H9 (cell line): ENCODE measurements around the gene DLEC1. TPM values are rescaled to one million over a fixed set of nuclear protein-coding genes. Genes with fewer than 3 reads are reported as not detected.

Experiments
- DNase-seq: peaks from one replicate; pipeline ENCODE4 v3.0.0-alpha.2; 2017
- H2AFZ ChIP-seq: one replicate; pipeline ENCODE4 v1.6.1; 2013; ENCODE audit warnings: mild to moderate bottlenecking, low read length, control low read depth, moderate library complexity
- H2AK5ac ChIP-seq: 2 replicates; pipeline ENCODE4 v1.6.1; 2013; ENCODE audit warnings: low read length, control low read depth, mixed read lengths; ENCODE audit not compliant: insufficient read length
- H2BK120ac ChIP-seq: one replicate; pipeline ENCODE4 v1.6.1; 2013; ENCODE audit warnings: low read depth, mild to moderate bottlenecking, low read length, control low read depth, inconsistent platforms; ENCODE audit not compliant: poor library complexity, severe bottlenecking
- H2BK12ac ChIP-seq: 2 replicates; pipeline ENCODE4 v1.6.1; 2013; ENCODE audit warnings: low read length, control low read depth, mixed read lengths, low read depth; ENCODE audit not compliant: insufficient read length
- H2BK15ac ChIP-seq: 2 replicates; pipeline ENCODE4 v1.6.1; 2013; ENCODE audit warnings: low read depth, low read length, control low read depth
- H2BK20ac ChIP-seq: one replicate; pipeline ENCODE4 v1.6.1; 2013; ENCODE audit warnings: low read depth, mild to moderate bottlenecking, low read length, control low read depth, inconsistent platforms; ENCODE audit not compliant: poor library complexity, severe bottlenecking
- H2BK5ac ChIP-seq: 2 replicates; pipeline ENCODE4 v1.6.1; 2013; ENCODE audit warnings: low read length, control low read depth, mixed read lengths; ENCODE audit not compliant: insufficient read length
- H3K14ac ChIP-seq: 2 replicates; pipeline ENCODE4 v1.6.1; 2013; ENCODE audit warnings: low read length, control low read depth; ENCODE audit not compliant: insufficient read depth
- H3K18ac ChIP-seq: 2 replicates; pipeline ENCODE4 v1.6.1; 2013; ENCODE audit warnings: low read depth, mild to moderate bottlenecking, mixed read lengths, low read length, control low read depth; ENCODE audit not compliant: insufficient read length
- H3K23ac ChIP-seq: 2 replicates; pipeline ENCODE4 v1.6.1; 2013; ENCODE audit warnings: low read length, control low read depth, mixed read lengths, low read depth; ENCODE audit not compliant: insufficient read length
- H3K23me2 ChIP-seq: 2 replicates; pipeline ENCODE4 v1.6.1; 2013; ENCODE audit warnings: low read depth, mild to moderate bottlenecking, mixed read lengths, low read length, control low read depth; ENCODE audit not compliant: insufficient read length, poor library complexity, severe bottlenecking
- H3K27ac ChIP-seq: 2 replicates; pipeline ENCODE4 v1.5.1; 2013; ENCODE audit warnings: low read length, control low read depth, mixed read lengths, low read depth; ENCODE audit not compliant: insufficient read length
- H3K27me3 ChIP-seq: 2 replicates; pipeline ENCODE4 v1.6.1; 2013; ENCODE audit warnings: low read length, control low read depth, inconsistent platforms; ENCODE audit not compliant: insufficient read depth
- H3K4ac ChIP-seq: 2 replicates; pipeline ENCODE4 v1.6.1; 2013; ENCODE audit warnings: low read depth, mild to moderate bottlenecking, control low read depth, inconsistent platforms, low read length, moderate library complexity
- H3K4me1 ChIP-seq: 2 replicates; pipeline ENCODE4 v1.6.1; 2013; ENCODE audit warnings: low read length, control low read depth, inconsistent platforms; ENCODE audit not compliant: insufficient read depth
- H3K4me2 ChIP-seq: 2 replicates; pipeline ENCODE4 v1.6.1; 2013; ENCODE audit warnings: low read length, control low read depth, mixed read lengths; ENCODE audit not compliant: insufficient read length, insufficient read depth
- H3K56ac ChIP-seq: 2 replicates; pipeline ENCODE4 v1.6.1; 2013; ENCODE audit warnings: low read depth, mild to moderate bottlenecking, mixed read lengths, low read length, control low read depth; ENCODE audit not compliant: insufficient read length
- H3K79me1 ChIP-seq: 2 replicates; pipeline ENCODE4 v1.6.1; 2013; ENCODE audit warnings: low read depth, mild to moderate bottlenecking, moderate library complexity, low read length, control low read depth, inconsistent platforms; ENCODE audit not compliant: insufficient read depth, poor library complexity, severe bottlenecking
- H3K79me2 ChIP-seq: 2 replicates; pipeline ENCODE4 v1.6.1; 2013; ENCODE audit warnings: low read length, control low read depth, inconsistent platforms; ENCODE audit not compliant: insufficient read depth
- H3K9ac ChIP-seq: 2 replicates; pipeline ENCODE4 v1.6.1; 2013; ENCODE audit warnings: low read length, control low read depth, mixed read lengths; ENCODE audit not compliant: insufficient read length; ENCODE audit errors: extremely low read depth
- H3K9me3 ChIP-seq: one replicate; pipeline ENCODE4 v1.6.1; 2013; ENCODE audit warnings: low read depth, low read length, inconsistent platforms; ENCODE audit not compliant: control insufficient read depth
- H3T11ph ChIP-seq: one replicate; pipeline ENCODE4 v1.6.1; 2013; ENCODE audit warnings: mild to moderate bottlenecking, low read length, control low read depth, inconsistent platforms
- H4K20me1 ChIP-seq: one replicate; pipeline ENCODE4 v1.6.1; 2013; ENCODE audit not compliant: control insufficient read depth, insufficient read length, insufficient read depth
- H4K5ac ChIP-seq: 2 replicates; pipeline ENCODE4 v1.6.1; 2013; ENCODE audit warnings: low read depth, mild to moderate bottlenecking, mixed read lengths, low read length, control low read depth; ENCODE audit not compliant: insufficient read length
- H4K8ac ChIP-seq: replicated peaks from 2 replicates; pipeline ENCODE4 v1.6.1; 2013; ENCODE audit warnings: low read length, control low read depth, mixed read lengths, low read depth; ENCODE audit not compliant: insufficient read length
- H4K91ac ChIP-seq: 2 replicates; pipeline ENCODE4 v1.6.1; 2013; ENCODE audit warnings: low read depth, mild to moderate bottlenecking, moderate library complexity, mixed read lengths, low read length, control low read depth; ENCODE audit not compliant: insufficient read length
- H3K27ac Mint-ChIP-seq, 3 experiments: 2 replicates in 2 of 3; 3 replicates in 1 of 3; pipeline ENCODE4 v1.8.0; 2020 to 2021; ENCODE audit warnings: mixed read lengths in 3 of 3, mild to moderate bottlenecking in 1 of 3, moderate library complexity in 1 of 3
- H3K27me3 Mint-ChIP-seq: 2 replicates; pipeline ENCODE4 v1.8.0; 2021; ENCODE audit warnings: low read depth, mild to moderate bottlenecking, moderate library complexity, mixed read lengths
- H3K36me3 Mint-ChIP-seq, 3 experiments: 2 replicates in 2 of 3; 3 replicates in 1 of 3; pipeline ENCODE4 v1.8.0; 2020 to 2021; ENCODE audit warnings: low read depth in 3 of 3, mixed read lengths in 3 of 3; ENCODE audit not compliant: insufficient read depth in 1 of 3
- H3K4me1 Mint-ChIP-seq, 2 experiments: 2 replicates each; pipeline ENCODE4 v1.8.0; 2020; ENCODE audit warnings: mixed read lengths in 2 of 2
- H3K4me3 Mint-ChIP-seq, 2 experiments: 2 replicates in 1 of 2; 3 replicates in 1 of 2; pipeline ENCODE4 v1.8.0; 2020 to 2021; ENCODE audit warnings: mild to moderate bottlenecking in 2 of 2, mixed read lengths in 2 of 2, moderate library complexity in 1 of 2
- H3K9me3 Mint-ChIP-seq, 2 experiments: 2 replicates in 1 of 2; 3 replicates in 1 of 2; pipeline ENCODE4 v1.8.0; 2020; ENCODE audit warnings: mild to moderate bottlenecking in 2 of 2, mixed read lengths in 2 of 2, moderate library complexity in 1 of 2
- WGBS: extraction: QIAGEN DNeasy Blood & Tissue Kit; methylation state at CpG from one replicate; pipeline ENCODE4 v1.1.7; 2013; ENCODE audit warnings: missing lambda C conversion rate, low lambda C conversion rate, mixed read lengths; ENCODE audit not compliant: insufficient read length; ENCODE audit errors: extremely low coverage; 5-methylcytosine and 5-hydroxymethylcytosine counted together
- total RNA-seq: library from RNA; stranded (reverse); gene quantifications from 2 replicates; pipeline ENCODE4 v1.2.1, GENCODE V29; 2021
- TF ChIP-seq, protein P1 (sequence below): fragments of 200-600 bp; sonication (generic); conservative IDR thresholded peaks from 3 replicates; pipeline ENCODE4 v1.8.0; 2021; ENCODE audit warnings: antibody characterized with exemption, mild to moderate bottlenecking

The DLEC1 gene
- total RNA-seq, 1 experiment from 2014 or later: 2.1 TPM

DNA sequence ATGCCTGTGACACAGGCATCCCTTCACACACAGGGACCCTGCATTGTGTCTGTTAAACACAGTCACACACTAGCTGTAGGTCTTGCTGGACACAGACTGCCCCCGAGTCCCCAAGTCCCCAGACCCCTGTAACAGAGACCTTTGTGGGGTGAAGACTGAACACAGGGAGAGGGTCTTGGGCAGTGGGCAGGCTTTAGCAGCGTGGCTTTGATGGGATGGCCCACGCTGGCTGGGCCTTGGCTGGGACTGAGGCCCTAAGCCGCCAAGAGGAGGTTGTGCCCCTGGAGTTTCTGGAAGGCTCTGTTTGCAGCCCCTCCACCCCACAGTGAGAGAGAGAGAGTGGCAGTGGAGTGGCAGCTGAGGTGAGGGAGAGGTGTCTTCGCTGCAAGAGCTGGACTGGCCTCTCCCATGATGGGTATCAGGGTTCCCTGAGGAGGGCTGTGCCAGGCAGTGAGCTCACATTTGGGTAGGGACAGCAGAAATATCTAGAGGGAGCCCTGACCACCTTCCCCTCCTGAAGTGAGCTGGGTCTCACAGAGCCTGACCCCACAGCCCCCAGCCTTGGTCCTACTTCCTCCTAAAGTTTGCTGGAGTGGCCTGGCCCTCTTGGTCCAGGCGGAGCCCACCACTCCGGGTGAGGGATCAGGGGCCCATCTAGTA is 49.1 kb upstream of the DLEC1 start:
- H4K20me1 ChIP-seq: no peaks in the 10 kb centered on the region
- no peak overlapping the region for H4K5ac ChIP-seq
- no peak overlapping the region for H2BK5ac ChIP-seq
- no peak overlapping the region for H2AK5ac ChIP-seq
- no peak overlapping the region for H3T11ph ChIP-seq
- no peak overlapping the region for H3K4me2 ChIP-seq
- H3K27me3 Mint-ChIP-seq: peaks cover 11% of the 10 kb centered on the region
- no peak overlapping the region for H2BK15ac ChIP-seq
- H3K9me3 ChIP-seq: no peaks in the 10 kb centered on the region
- H2BK12ac ChIP-seq: no peak overlapping the region
- H3K4ac ChIP-seq: no peak overlapping the region
- H3K14ac ChIP-seq: no peak overlapping the region
- H4K8ac ChIP-seq: no peak overlapping the region
- H3K36me3 Mint-ChIP-seq: peaks cover 0 to 3% (median 0%) of the 10 kb centered on the region in 3 experiments; a peak in 2 of 7 replicates
- no peaks in the 10 kb centered on the region for H3K79me1 ChIP-seq
- 0 out of 5 replicates have a peak overlapping the region, but pooled peaks of 1 of the 2 experiments have one; percentile 16 for H3K4me3 Mint-ChIP-seq
- H3K27ac Mint-ChIP-seq: no peak overlapping the region
- no peaks in the 10 kb centered on the region for H3K23me2 ChIP-seq
- H2BK120ac ChIP-seq: no peak overlapping the region
- no peak for DNase-seq
- whole genome bisulfite sequencing: no CpG with 5 or more reads among the region's 7 CpGs
- peaks cover 14 to 36% of the 10 kb centered on the region in 2 experiments for H3K4me1 Mint-ChIP-seq
- no peaks in the 10 kb centered on the region for H3K9me3 Mint-ChIP-seq
- no peaks in the 10 kb centered on the region for H3K27me3 ChIP-seq
- no peak overlapping the region for H3K23ac ChIP-seq
- no peak overlapping the region for H2AFZ ChIP-seq
- no peak overlapping the region for H3K56ac ChIP-seq
- H2BK20ac ChIP-seq: no peak overlapping the region
- H3K9ac ChIP-seq: no peak overlapping the region
- no peak overlapping the region for H3K27ac ChIP-seq
- no peaks in the 10 kb centered on the region for H3K79me2 ChIP-seq
- no peaks in the 10 kb centered on the region for H3K4me1 ChIP-seq
- TF ChIP-seq, protein P1, sequence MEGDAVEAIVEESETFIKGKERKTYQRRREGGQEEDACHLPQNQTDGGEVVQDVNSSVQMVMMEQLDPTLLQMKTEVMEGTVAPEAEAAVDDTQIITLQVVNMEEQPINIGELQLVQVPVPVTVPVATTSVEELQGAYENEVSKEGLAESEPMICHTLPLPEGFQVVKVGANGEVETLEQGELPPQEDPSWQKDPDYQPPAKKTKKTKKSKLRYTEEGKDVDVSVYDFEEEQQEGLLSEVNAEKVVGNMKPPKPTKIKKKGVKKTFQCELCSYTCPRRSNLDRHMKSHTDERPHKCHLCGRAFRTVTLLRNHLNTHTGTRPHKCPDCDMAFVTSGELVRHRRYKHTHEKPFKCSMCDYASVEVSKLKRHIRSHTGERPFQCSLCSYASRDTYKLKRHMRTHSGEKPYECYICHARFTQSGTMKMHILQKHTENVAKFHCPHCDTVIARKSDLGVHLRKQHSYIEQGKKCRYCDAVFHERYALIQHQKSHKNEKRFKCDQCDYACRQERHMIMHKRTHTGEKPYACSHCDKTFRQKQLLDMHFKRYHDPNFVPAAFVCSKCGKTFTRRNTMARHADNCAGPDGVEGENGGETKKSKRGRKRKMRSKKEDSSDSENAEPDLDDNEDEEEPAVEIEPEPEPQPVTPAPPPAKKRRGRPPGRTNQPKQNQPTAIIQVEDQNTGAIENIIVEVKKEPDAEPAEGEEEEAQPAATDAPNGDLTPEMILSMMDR: no peak
- no peak overlapping the region for H3K18ac ChIP-seq
- no peak overlapping the region for H4K91ac ChIP-seq
